ENCODE measurements around the gene DIS3L2. TPM values are rescaled to one million over a fixed set of nuclear protein-coding genes. Genes with fewer than 3 reads are reported as not detected.
"Not testable (repeated sequence)": the region's sequence is repeated elsewhere in the genome, so short reads cannot be mapped to it uniquely, and the experiment has no call there.

Gene DIS3L2
- polyA plus RNA-seq, 3 donors, result 37.6 to 40.8 (median 38.2) TPM

- DNase-seq, result no peak
Observed at GRCh38 chr2:232293191-232293590, 331.7 kb downstream of the DIS3L2 start.

DNA sequence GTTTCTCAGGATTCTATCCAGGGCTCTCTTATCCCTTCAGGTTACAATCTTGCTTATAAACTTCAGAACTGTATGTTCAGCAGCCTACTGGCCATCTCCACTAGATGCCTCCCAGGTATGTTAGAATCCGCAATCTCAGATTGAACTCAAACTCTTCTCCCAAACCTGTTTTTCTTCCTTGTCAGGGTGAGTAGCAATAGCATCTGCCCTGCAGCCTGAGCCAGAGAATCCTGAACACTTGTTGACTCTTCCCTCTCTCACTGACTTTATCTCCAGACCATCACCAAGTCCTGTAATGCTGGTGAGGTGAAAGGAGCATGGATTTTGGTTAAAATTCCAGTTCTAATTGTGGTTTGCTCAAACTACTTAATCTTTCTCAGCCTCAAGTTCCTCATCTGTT is 334.5 kb downstream of the DIS3L2 start:
- DNase-seq, result no peak

- DNase-seq, result no peak
Observed at GRCh38 chr2:232296776-232297525, 335.4 kb downstream of the DIS3L2 start.

- no peak for DNase-seq
Observed at GRCh38 chr2:232299084-232299483, 337.6 kb downstream of the DIS3L2 start.

- DNase-seq, result no peak
Observed at GRCh38 chr2:232299927-232300674, 338.6 kb downstream of the DIS3L2 start.

GRCh38 chr2:232300894-232301387 is 339.4 kb downstream of the DIS3L2 start:
- no peak for DNase-seq

DNA sequence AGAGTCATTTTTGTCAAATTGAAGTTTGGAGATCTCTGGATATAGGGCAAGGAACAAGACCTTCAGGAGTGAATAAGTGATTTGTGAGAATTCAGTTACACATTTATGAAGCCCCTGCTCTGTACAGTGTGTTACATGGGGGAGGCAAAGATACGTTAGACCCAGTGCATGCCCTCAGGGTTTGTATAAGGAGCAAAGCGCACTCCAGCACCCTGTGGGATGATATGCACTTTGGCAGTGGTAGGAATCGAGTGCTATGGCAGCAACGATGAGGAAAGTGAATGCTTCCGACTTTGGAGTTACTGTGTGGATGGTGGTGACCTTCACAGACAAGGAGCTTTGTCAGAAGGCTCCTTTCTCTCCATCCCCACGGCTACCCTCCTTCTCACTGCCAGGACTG is 342.7 kb downstream of the DIS3L2 start:
- DNase-seq, result no peak

- no peak for DNase-seq
Observed at GRCh38 chr2:232306741-232307305, 345.3 kb downstream of the DIS3L2 start.

DNA sequence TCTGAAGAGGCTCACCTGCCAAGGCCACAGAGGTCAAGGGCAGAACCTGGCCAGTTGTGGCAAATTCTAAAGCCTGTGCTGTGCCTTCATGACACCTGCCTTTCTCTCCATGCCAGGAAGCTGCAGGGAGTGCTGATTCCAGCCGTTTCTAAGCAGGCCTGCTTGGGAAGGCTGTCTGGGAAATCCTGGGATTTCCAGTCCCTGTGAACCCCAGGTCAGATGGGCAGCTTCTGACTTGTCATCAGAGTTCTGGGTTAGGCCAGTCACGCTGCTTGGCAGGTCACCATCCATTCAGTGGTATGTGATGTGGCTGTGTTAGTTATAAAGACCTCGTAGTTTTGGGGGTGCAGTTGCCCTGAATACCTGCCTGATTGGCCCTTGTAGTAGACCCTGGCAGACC is 346.3 kb downstream of the DIS3L2 start:
- no peak for DNase-seq

GRCh38 chr2:232308986-232309385 is 347.5 kb downstream of the DIS3L2 start:
- DNase-seq, result no peak

DNA sequence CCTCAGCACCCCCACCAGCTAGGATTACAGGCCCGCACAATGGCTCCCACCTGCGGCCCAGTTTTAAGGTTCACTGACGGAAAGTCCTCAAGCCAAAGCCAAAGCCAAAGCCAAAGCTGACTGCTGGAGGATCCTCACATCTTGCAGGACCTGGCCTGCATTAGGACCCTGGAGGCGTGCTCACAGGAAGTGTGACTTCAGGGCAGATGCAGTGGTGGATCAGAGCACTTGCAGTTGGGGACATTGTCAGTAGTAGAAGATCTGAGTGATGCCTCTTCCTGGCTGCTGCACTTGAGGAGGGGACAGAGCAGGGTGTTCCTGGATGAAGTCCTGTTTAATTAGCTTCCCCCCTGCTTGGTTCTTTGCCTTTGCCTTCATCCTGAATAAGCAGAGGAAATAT is 348.1 kb downstream of the DIS3L2 start:
- no peak for DNase-seq

DNA sequence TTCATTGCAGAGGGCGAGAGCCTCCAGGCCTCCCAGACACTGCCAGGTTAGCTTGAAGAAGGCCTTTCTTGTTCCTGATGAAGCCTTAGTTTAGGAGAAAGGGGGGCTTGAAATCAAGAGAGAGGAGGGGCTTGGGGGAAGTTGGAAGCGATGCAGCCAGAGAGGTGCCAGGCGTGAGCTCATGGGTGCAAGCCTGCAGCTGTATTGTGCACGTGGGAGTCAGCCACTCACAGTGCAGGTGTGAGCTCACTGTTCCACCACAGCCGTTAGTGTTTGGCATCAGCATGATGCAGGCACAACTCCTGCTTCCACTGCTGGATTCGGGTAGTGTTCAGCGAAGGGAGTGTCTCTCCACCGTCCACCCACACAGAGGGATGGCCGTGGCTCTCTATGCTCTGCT is 348.6 kb downstream of the DIS3L2 start:
- DNase-seq, result no peak

DNA sequence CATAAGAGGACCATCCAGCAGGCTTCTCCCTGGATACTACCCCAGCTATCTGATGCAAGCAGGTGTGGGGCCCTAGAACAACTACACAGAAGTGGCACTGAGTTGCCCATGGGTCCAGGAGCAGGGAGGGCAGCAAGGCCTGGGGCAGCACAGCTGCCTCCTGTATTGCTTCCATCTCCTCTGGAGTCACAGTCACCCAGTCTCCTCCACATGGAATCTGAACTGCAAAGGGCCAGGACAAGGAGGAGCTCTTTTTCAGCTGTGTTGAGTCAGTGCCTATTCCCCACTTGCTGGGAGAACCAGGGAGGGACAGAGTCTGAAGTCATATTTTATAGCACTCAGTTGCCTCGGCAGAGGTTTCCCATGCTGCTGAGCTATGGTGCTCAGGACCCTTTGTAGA is 349.2 kb downstream of the DIS3L2 start:
- no peak for DNase-seq

DNA sequence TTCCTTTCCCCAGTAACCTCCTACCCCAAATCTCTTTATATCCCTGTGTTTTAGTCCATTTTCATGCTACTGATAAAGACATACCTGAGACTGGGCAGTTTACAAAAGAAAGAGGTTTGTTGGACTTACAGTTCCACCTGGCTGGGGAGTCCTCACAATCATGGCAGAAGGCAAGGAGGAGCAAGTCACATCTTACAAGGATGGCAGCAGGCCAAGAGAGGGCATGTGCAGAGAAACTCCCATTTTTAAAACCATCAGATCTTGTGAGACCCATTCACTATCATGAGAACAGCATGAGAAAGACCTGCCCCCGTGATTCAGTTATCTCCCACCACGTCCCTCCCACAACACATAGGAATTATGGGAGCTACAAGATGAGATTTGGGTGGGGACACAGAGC is 352.1 kb downstream of the DIS3L2 start:
- not testable (repeated sequence) for DNase-seq

- DNase-seq, result no peak
Observed at GRCh38 chr2:232315049-232315922, 353.8 kb downstream of the DIS3L2 start.

DNA sequence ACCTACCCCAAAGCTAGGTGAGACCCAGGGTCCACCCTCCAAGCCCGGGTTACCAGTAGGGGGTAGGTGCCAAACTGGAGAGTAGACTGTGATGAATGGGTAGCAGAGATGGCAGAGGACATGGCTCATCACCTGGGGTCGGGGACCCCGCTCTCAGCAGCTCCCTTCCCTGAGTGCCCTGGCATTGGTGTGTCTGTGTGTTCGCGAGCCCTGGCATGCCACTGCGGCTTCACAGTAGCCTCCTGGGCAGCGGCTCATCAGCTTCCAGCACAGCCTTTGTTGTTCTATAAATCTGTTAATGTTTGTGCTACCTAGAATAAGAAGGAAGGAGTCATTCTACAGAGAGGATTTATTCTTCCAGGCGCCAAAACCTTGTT is 354.4 kb downstream of the DIS3L2 start:
- DNase-seq, result no peak

DNA sequence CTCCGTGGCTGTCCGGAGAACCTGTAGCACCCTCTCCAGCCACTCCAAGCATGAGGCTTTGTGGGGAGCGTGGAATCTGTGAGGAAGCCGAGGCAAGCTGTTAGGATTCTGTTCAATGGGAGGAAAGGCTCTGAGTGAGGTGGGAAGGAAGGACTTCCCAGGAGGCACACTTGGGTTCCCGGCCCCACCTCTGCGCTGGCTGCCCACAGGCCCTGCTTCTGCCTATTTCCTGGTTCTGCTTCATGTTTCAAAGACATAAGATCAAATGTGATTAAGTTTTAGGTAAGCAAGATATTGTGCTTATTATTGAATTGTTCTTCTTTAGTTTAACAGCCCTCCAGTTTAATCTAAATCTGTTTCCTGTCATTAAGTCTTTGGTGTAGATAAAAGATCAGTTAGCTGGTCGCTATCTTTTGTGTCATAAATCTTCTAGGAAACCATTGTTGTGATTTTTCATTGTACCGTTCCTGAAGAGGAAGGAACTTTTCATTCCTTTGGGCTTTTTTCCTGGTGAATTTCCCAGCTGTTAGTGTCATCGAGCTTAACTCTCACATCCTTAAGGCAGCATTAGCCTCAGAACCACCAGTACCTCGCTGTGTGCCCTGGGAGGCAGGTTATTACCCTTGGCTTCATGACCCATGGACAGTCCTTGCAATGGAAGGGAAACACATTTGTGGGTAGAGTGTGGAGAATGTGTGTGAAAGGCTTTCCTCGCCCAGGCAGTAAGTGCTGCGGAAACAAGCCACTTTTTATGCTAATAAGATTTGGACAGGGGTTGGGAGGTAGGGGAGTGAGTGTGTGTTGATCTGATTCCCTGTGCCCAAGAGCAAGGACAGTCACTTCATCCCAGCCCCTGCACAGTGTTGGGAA is 355.2 kb downstream of the DIS3L2 start:
- DNase-seq, result no peak

GRCh38 chr2:232318169-232318855 is 356.8 kb downstream of the DIS3L2 start:
- no peak for DNase-seq

DNA sequence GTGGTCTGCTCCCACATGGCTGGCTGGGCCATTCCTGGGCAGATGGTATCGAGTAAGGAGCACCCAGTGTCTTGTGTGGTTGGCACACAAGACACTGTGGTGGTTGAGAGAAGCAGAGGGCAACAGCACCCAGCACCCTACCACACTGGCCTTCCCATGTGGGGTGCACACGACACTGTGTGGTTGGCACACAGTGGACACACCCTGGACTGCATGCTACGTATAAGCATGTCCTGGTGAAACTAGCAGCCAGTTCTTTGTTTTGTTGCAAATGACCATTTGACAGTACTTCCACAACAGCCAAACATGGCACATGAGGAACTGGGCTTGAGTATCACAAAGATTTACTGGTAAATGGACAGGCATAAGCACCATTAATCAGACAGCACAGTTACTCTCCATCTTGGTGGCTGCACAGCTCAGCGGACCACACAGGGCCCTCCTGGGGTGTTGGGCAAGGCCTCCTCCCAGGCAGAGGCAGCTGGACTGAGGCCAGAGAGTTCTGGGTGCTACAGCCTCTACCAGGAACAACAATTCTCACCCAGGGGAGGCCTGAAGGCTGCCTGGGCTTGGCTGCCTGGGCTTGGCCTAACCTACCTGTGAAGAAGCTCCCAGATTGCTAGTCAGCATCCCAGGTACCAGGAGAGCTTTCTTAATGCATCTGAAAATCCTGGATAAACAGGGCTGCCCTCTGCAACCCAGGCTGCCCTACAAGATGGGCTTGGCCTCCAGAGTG is 357.7 kb downstream of the DIS3L2 start:
- DNase-seq, result no peak

Measured in renal pelvis (tissue), 4 donors.